Right lobe of liver (tissue), 6 donors: ENCODE results near the gene MYLK. TPM values are rescaled to one million over a fixed set of nuclear protein-coding genes. Genes with fewer than 3 reads are reported as not detected.

Source experiments
- ATAC-seq, 4 donors: fragments of 200-7000 bp; cut with Tn5 transposase; one replicate each; pipeline ENCODE4 v1.9.1; 2020; ENCODE audit warnings: mild to moderate bottlenecking in 4 of 4, moderate library complexity in 4 of 4
- DNase-seq, 3 donors: peaks; one replicate each; pipeline ENCODE4 v3.0.0-alpha.2; 2020
- H3K27ac ChIP-seq, 3 donors: fragments of 200-600 bp; one replicate each; pipeline ENCODE4 v1.8.0; 2022
- H3K27me3 ChIP-seq, 2 donors: fragments of 200-600 bp; one replicate each; pipeline ENCODE4 v1.8.0; 2022
- H3K36me3 ChIP-seq, 4 donors: fragments of 200-600 bp; sonication (generic) in 1 of 4; one replicate each; pipeline versions ENCODE4 v1.5.1 to v1.8.0; 2017 to 2022; ENCODE audit warnings: control low read depth in 1 of 4
- H3K4me1 ChIP-seq, 4 donors: fragments of 200-600 bp; sonication (generic) in 1 of 4; one replicate each; pipeline versions ENCODE4 v1.5.1 to v1.8.0; 2017 to 2022; ENCODE audit warnings: control low read depth in 1 of 4
- H3K4me3 ChIP-seq, 3 donors: fragments of 200-600 bp; one replicate each; pipeline ENCODE4 v1.8.0; 2022
- H3K9me3 ChIP-seq, 4 donors: fragments of 200-600 bp; sonication (generic) in 1 of 4; one replicate each; pipeline versions ENCODE4 v1.5.1 to v1.8.0; 2017 to 2022; ENCODE audit warnings: control low read depth in 1 of 4
- CTCF ChIP-seq, 4 donors: fragments of 200-600 bp in 3 of 4; fragments of 450-650 bp in 1 of 4; IDR thresholded peaks; one replicate each; pipeline versions ENCODE4 v1.5.1 to v1.8.0; 2016 to 2022; ENCODE audit warnings: antibody characterized with exemption in 4 of 4, mild to moderate bottlenecking in 2 of 4
- POLR2A ChIP-seq: fragments of 450-650 bp; IDR thresholded peaks from one replicate; pipeline ENCODE4 v1.6.1; 2017; ENCODE audit warnings: antibody characterized with exemption, mild to moderate bottlenecking
- WGBS: methylation state at CpG from one replicate; pipeline ENCODE4 v1.1.6; 2018; ENCODE audit warnings: low coverage, low lambda C conversion rate; ENCODE audit not compliant: insufficient coverage; ENCODE audit errors: missing lambda C conversion rate; 5-methylcytosine and 5-hydroxymethylcytosine counted together
- intact Hi-C, 2 donors: fragments of 100-400 bp; cut with DNase I; formaldehyde crosslinking; loops; one replicate each; pipeline versions ENCODE4 v1.11.2 to v1.14.1; 2022
- total RNA-seq, 6 experiments: library from RNA; depleted of rRNA in 2 of 6; stranded (reverse); fragments of >200 nt in 2 of 6; fragmentation: NEBNext Ultra II Directional in 3 of 6; extraction: Animal tissue kit (Norgen Biotek cat#: 25700) in 3 of 6; gene quantifications; one replicate each; pipeline versions ENCODE4 v1.1.0 to v1.2.4, GENCODE V29; 2016 to 2023
- donor health status: DM: no; HTN: yes; CAD: no.
- donor health status: DM: no; HTN: no; CAD: no.
- donor health status: DM: no; HTN: no; CAD: no.
- donor health status: DM: no; HTN: yes; CAD: no.
- donor health status: DM: no; HTN: yes; CAD: no.

The MYLK gene
- total RNA-seq, 6 experiments from 2014 or later, result 61.1 to 146 (median 97.8) TPM

DNA sequence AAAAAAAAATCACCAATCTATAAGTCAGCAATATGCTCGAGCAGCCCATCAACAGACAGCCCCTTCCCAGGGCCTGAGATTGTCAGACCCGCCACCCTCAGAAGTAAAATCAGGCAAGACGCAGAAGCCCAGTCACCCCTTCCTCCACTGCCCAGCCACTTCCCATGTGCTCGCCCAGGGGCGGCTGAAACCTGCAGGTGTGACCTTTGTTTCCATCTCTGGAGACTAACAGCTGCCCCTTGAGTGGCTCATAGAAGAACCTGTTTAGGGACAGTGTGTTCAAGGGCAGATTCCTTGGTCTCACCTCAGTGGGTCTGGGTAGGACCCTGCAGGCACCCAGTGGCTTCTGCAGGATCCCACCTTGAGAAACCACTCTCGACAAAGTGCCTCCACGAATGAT is 105.6 kb downstream of the MYLK start:
- ATAC-seq (no peak), DNase-seq (no peak)
- intact Hi-C loops, result no loop called here
- Histone ChIP-seq H3K9me3 (no peaks in the 10 kb centered on the region), H3K4me3 (no peak overlapping the region), H3K27ac (no peak overlapping the region), H3K4me1 (peaks cover 0 to 21% (median 7%) of the 10 kb centered on the region in 4 donors), H3K27me3 (no peaks in the 10 kb centered on the region), H3K36me3 (no peaks in the 10 kb centered on the region)
- TF ChIP-seq POLR2A, result no peak
- no peak for TF ChIP-seq CTCF (IDR thresholded peaks at IDR 0.05)
- WGBS, result 92% methylated on average over 2 of the region's 7 CpGs

DNA sequence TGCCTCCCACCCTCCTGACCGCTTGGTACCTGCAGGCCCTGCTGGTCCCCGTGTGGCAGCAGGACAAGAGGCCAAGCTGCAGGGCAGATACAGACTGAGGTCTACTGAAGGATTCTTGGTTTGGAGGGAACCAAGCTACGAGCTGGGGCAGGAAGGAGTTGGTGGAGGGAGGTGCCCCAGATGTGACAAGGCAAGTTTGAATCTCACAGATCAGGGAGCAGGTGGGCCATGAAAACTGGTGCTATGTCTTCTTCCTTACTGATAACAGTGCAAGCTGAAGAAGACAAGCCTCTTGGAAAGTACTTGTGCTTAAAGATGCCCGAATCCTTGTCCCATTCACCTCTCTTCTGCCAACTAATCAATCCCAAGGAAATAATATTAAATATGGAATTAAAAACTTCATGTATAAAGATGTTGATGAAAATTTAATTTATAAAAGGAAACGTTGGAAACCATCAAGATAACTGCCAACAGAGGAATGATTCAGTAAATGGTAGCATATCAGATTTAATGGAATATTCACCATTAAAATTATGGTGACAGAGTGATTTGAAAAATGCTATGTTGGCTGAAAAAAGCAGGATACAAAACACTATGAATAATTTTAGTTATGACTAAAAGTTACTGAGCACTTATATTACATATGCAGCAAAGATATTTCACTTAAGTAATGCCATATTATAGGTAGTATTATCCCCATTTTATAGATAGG is 107.9 kb downstream of the MYLK start:
- Histone ChIP-seq H3K4me1 (peaks cover 0 to 8% (median 0%) of the 10 kb centered on the region in 4 donors), H3K9me3 (no peaks in the 10 kb centered on the region), H3K27me3 (no peaks in the 10 kb centered on the region), H3K36me3 (no peaks in the 10 kb centered on the region), H3K4me3 (no peak overlapping the region), H3K27ac (no peak overlapping the region)
- DNase-seq (no peak), ATAC-seq (no peak)
- TF ChIP-seq POLR2A, result no peak
- TF ChIP-seq CTCF (IDR thresholded peaks at IDR 0.05), result no peak
- intact Hi-C loops, result no loop called here
- 85% methylated on average over 3 of the region's 5 CpGs for WGBS

- peaks cover 0 to 2% (median 0%) of the 10 kb centered on the region in 4 donors for H3K4me1 ChIP-seq
- 89% methylated on average over 3 of the region's 3 CpGs for WGBS
- no peaks in the 10 kb centered on the region for H3K36me3 ChIP-seq
- TF ChIP-seq CTCF (IDR thresholded peaks at IDR 0.05) (no peak), POLR2A (no peak)
- no peak overlapping the region for H3K27ac ChIP-seq
- no peaks in the 10 kb centered on the region for H3K27me3 ChIP-seq
- H3K4me3 ChIP-seq, result no peak overlapping the region
- DNase-seq, result no peak
- no peaks in the 10 kb centered on the region for H3K9me3 ChIP-seq
- no peak for ATAC-seq
- intact Hi-C loops, result no loop called here
Measured at GRCh38 chr3:123774474-123774873, 109.7 kb downstream of the MYLK start.

- H3K27me3 ChIP-seq, result no peaks in the 10 kb centered on the region
- no peaks in the 10 kb centered on the region for H3K9me3 ChIP-seq
- H3K4me3 ChIP-seq, result no peak overlapping the region
- H3K36me3 ChIP-seq, result no peaks in the 10 kb centered on the region
- ATAC-seq (peak in 3 of 4 donors; percentile 47 to 68 (median 51)), DNase-seq (no peak)
- no peak overlapping the region for H3K27ac ChIP-seq
- peaks cover 0 to 8% (median 0%) of the 10 kb centered on the region in 4 donors for H3K4me1 ChIP-seq
- TF ChIP-seq CTCF (IDR thresholded peaks at IDR 0.05), result no peak
- TF ChIP-seq POLR2A, result no peak
- intact Hi-C loops, result no loop called here
- 72% methylated on average over 4 of the region's 7 CpGs for WGBS
Measured at GRCh38 chr3:123773681-123774431, 110.3 kb downstream of the MYLK start.
